Choroid plexus epithelial cell (primary cell): ENCODE measurements around the gene SRI.
"Not testable (repeated sequence)": the region's sequence is repeated elsewhere in the genome, so short reads cannot be mapped to it uniquely, and the experiment has no call there.

ENCODE experiments used
- DNase-seq: peaks from one replicate; pipeline ENCODE4 v3.0.0-alpha.2; 2010; ENCODE audit warnings: low read depth
- H3K4me3 ChIP-seq: 2 replicates; pipeline ENCODE4 v1.5.1; 2011; ENCODE audit warnings: low read depth, mild to moderate bottlenecking, control low read depth, low read length, moderate library complexity
- TF ChIP-seq, protein P1 (sequence below): conservative IDR thresholded peaks from 2 replicates; pipeline ENCODE4 v1.5.1; 2011; ENCODE audit warnings: low read depth, mild to moderate bottlenecking, control low read depth, inconsistent platforms, low read length, moderate library complexity

SRI gene

DNA sequence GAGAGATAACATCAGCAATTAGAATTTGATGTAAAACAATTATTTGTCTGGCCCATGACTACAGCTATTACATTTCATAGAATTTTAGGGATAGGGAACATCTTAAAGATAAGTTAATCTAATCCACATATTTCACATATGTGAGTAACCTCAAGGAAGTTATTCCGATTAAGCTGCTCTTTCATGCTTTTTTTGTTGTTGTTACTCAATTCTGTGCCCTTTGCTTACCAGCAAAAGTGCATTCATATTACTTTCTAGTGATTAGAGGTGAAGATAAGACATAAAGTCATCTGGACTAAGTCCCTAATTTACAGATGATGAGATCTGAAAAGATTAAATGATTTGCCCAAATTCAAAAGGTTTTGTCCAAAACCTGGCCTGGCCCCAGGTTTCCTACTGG lies 40.9 kb upstream of the SRI start:
- TF ChIP-seq, protein P1, sequence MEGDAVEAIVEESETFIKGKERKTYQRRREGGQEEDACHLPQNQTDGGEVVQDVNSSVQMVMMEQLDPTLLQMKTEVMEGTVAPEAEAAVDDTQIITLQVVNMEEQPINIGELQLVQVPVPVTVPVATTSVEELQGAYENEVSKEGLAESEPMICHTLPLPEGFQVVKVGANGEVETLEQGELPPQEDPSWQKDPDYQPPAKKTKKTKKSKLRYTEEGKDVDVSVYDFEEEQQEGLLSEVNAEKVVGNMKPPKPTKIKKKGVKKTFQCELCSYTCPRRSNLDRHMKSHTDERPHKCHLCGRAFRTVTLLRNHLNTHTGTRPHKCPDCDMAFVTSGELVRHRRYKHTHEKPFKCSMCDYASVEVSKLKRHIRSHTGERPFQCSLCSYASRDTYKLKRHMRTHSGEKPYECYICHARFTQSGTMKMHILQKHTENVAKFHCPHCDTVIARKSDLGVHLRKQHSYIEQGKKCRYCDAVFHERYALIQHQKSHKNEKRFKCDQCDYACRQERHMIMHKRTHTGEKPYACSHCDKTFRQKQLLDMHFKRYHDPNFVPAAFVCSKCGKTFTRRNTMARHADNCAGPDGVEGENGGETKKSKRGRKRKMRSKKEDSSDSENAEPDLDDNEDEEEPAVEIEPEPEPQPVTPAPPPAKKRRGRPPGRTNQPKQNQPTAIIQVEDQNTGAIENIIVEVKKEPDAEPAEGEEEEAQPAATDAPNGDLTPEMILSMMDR: no peak
- H3K4me3 ChIP-seq: no peak overlapping the region
- no peak for DNase-seq

DNA sequence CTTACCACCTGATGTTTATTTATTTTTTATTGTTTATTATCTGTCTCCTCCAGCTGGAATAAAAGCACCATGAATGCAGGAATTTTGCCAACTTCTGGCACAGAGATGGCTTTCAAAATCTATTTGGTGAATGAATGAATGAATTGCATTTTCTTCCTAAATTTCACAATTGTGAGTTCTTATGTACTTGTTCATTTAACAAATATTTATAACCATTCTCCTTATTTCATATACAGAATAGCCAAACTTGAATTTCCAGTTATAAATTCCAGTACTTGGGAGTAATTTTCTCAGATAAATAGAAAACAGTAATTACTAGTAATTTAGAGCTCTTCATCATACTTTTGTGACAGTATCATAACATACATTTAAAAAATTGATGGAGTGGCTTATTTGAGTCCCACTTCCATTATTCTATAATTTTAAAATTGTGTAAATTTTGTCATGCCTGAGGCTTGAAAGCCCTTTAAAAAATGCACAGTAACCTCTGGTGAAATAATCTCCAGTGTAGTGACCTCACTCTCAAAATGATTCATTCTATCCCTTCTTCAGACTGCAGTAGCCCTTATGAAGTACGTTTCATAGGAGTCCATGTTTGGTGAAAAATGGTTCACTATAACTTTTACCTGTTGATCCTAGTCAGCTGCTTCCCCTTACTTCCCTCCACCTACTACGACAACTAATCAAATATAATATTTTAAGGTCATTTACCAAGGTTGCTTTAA lies 40.0 kb upstream of the SRI start:
- no peak overlapping the region for H3K4me3 ChIP-seq
- TF ChIP-seq, protein P1: no peak
- DNase-seq: no peak

DNA sequence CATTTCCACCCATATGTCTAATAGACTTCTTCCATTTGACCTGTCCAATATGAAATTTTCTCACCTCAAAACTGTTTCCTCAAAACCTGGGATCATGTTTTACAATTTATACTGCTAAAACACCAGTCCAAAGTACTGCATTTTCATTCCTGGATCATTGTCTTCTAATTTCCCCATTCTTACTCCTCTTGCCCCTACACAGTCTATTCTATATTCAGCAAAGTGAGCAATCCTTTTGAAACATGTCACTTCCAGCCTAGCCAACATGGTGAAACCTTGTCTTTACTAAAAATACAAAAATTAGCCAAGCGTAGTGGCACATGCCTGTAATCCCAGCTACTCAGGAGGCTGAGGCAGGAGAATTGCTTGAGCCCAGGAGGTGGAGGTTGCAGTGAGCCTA lies 38.5 kb upstream of the SRI start:
- not testable (repeated sequence) for H3K4me3 ChIP-seq, DNase-seq

DNA sequence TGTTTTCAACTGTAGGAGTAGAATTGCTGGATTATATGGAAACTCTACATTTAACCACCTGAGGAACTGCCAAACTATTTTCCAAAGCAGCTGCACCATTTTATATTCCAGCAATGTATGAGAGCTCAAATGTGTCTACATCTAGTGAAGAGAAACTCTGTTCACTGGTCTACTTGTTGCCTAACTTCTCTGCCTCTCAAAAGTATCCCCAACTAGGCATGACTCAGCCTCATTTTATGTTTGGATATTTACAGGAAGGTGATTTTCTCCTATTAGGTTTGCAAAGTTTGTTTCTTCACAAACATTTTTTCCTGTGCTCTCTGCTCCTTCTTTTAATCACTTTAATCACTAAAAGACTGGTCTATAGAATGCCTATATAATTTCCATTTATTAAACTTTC lies 37.1 kb upstream of the SRI start:
- TF ChIP-seq, protein P1: no peak
- no peak for DNase-seq
- no peak overlapping the region for H3K4me3 ChIP-seq

DNA sequence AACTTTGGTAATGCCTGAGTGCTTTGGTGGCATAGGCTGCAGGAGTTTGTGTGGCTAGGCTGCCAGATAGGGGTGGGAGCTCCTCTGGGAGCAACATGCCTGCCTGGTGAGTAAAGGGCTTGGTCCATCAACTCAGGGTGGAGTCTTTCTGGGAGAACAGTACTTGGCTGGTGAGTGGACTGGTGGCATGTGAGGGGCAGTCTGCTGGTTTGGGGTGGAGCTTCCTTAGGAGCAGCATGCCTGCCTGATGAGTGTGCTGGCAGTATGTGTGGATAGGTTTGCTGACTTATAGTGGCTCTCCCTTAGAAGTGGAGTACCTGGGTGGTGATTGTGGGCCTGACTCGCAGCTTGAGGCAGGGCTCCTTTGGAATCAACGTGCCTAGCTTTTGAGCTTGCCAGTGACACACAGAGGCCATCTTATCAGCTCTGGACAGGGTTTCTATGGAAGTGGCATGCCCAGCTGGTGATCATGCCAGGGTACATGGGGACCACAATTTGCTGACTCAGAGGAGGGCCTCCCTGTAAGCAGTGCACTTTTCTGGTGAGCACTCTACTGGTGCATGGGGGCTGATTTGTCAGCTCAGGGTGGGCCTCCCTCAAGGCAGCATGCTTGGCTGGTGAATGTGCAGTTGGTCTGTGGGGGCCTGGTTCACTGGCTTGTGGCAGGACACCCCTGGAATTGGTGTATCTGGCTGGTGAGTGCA lies 35.0 kb upstream of the SRI start:
- DNase-seq: no peak
- TF ChIP-seq, protein P1: no peak
- no peak overlapping the region for H3K4me3 ChIP-seq

DNA sequence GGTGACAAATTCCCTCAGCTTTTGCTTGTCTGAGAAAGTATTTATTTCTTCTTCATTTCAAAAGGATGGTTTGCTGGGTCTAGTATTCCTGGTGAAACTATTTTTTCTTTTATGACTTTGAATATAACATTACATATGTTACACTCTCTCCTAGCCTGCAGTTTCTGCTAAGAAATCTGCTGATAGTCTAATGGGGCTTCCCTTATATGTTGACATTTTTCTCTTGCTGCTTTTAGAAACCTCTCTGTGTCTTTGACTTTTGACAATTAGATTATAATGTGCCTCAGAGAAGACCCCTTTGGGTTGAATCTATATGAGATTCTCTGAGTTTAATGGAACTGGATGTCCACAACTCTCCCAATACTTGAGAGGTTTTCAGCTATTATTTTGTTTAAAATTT lies 33.8 kb upstream of the SRI start:
- H3K4me3 ChIP-seq: no peak overlapping the region
- DNase-seq: no peak
- TF ChIP-seq, protein P1: no peak

DNA sequence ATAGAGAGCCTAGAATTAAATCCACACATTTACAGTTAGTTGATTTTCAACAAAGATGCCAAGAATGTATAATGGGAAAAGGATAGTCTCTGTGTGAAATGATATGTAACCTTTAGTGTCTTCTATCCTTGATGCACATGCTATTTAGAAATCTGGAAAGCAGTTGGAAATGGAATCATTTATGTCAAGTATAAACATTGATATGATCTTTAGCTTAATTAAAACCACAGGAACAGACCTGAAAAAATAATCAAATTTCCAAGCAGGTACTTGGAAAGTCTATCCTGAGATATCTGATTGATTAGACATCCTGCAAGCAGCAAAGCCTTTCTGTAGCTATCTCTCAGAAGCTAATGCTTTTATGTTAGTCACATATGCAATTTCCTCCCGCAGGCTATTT lies 24.4 kb upstream of the SRI start:
- TF ChIP-seq, protein P1: no peak
- no peak overlapping the region for H3K4me3 ChIP-seq
- no peak for DNase-seq
